Endothelial cell of umbilical vein (primary cell): ENCODE data around the gene FAM209B. TPM values are rescaled to one million over a fixed set of nuclear protein-coding genes. Genes with fewer than 3 reads are reported as not detected.

ENCODE experiments used
- BruUV-seq: library from RNA; stranded (reverse); fragments of 400-500 nt; replicated peaks from 2 replicates; lab custom pipeline; 2021; lab: Mats Ljungman, UMichigan
- CTCF ChIA-PET: fragments of 300-600, 350-600 bp; sonication (Branson Sonifier 250); formaldehyde crosslinking; loops from one replicate; lab custom pipeline; 2021; ENCODE audit warnings: antibody characterized with exemption, inconsistent platforms; lab: Charles Lee
- POLR2A ChIA-PET: fragments of 300-600, 350-600 bp; sonication (Branson Sonifier 250); formaldehyde crosslinking; loops from one replicate; lab custom pipeline; 2021; ENCODE audit warnings: antibody characterized with exemption, inconsistent platforms; lab: Charles Lee
- DNase-seq: peaks from one replicate; pipeline ENCODE4 v3.0.0-alpha.2; 2011; ENCODE audit warnings: low read depth, low spot score
- FAIRE-seq: peaks from 2 replicates; lab custom pipeline; 2011; peaks lifted over from hg19 to GRCh38; lab: Jason Lieb, UNC
- H2AFZ ChIP-seq: 2 replicates; pipeline ENCODE4 v1.6.0; 2012; ENCODE audit warnings: low read depth, low read length, control low read depth, inconsistent platforms
- H3K27ac ChIP-seq: 2 replicates; pipeline ENCODE4 v1.5.1; 2011; ENCODE audit warnings: low read depth, mild to moderate bottlenecking, control low read depth, low read length, moderate library complexity; ENCODE audit not compliant: insufficient read depth
- H3K27me3 ChIP-seq, 2 experiments: 2 replicates each; pipeline versions ENCODE4 v1.6.0 to v1.6.1; 2011; ENCODE audit warnings: low read length in 2 of 2, mixed read lengths in 1 of 2; ENCODE audit not compliant: control insufficient read depth in 2 of 2, insufficient read depth in 2 of 2
- H3K36me3 ChIP-seq, 2 experiments: 2 replicates in 1 of 2; 3 replicates in 1 of 2; pipeline ENCODE4 v1.5.1; 2011; ENCODE audit warnings: low read length in 2 of 2, mild to moderate bottlenecking in 1 of 2, moderate library complexity in 1 of 2; ENCODE audit not compliant: control insufficient read depth in 2 of 2, insufficient read depth in 2 of 2; ENCODE audit errors: extremely low read depth in 1 of 2
- H3K4me1 ChIP-seq: 3 replicates; pipeline ENCODE4 v1.5.1; 2011; ENCODE audit warnings: mild to moderate bottlenecking, low read length; ENCODE audit not compliant: control insufficient read depth, insufficient read depth; ENCODE audit errors: extremely low read depth
- H3K4me2 ChIP-seq: 2 replicates; pipeline ENCODE4 v1.6.1; 2011; ENCODE audit warnings: low read length, control low read depth, mixed read lengths; ENCODE audit not compliant: insufficient read depth
- H3K4me3 ChIP-seq, 3 experiments: fragments of 200-600 bp in 1 of 3; sonication (generic), shearing (Covaris generic) in 1 of 3; replicated peaks in 1 of 3; 2 replicates each; pipeline ENCODE4 v1.5.1; 2011 to 2016; ENCODE audit warnings: control low read depth in 3 of 3, low read length in 3 of 3, mild to moderate bottlenecking in 2 of 3, inconsistent platforms in 1 of 3, low read depth in 1 of 3, moderate library complexity in 1 of 3; ENCODE audit not compliant: insufficient read depth in 1 of 3
- H3K79me2 ChIP-seq: 2 replicates; pipeline ENCODE4 v1.6.0; 2012; ENCODE audit warnings: low read length, inconsistent platforms; ENCODE audit not compliant: control insufficient read depth, insufficient read depth
- H3K9ac ChIP-seq: replicated peaks from 2 replicates; pipeline ENCODE3; 2011; ENCODE audit warnings: low read length, control low read depth; ENCODE audit not compliant: insufficient read depth; ENCODE audit errors: extremely low read depth
- H3K9me1 ChIP-seq: replicated peaks from 3 replicates; pipeline ENCODE4 v1.6.0; 2011; ENCODE audit warnings: mild to moderate bottlenecking, low read length; ENCODE audit not compliant: control insufficient read depth, insufficient read depth; ENCODE audit errors: extremely low read depth
- H3K9me3 ChIP-seq: replicated peaks from 2 replicates; pipeline ENCODE4 v1.5.1; 2012; ENCODE audit warnings: low read length, inconsistent platforms; ENCODE audit not compliant: control insufficient read depth, insufficient read depth
- H4K20me1 ChIP-seq: replicated peaks from 2 replicates; pipeline ENCODE3; 2011; ENCODE audit warnings: mild to moderate bottlenecking, low read length; ENCODE audit not compliant: control insufficient read depth, insufficient read depth; ENCODE audit errors: extremely low read depth
- EZH2 ChIP-seq: IDR thresholded peaks from 2 replicates; pipeline ENCODE4 v1.6.1; 2012; ENCODE audit warnings: borderline replicate concordance, low read depth, mild to moderate bottlenecking, moderate library complexity, low read length, inconsistent platforms; ENCODE audit not compliant: severe bottlenecking
- FOS ChIP-seq: IDR thresholded peaks from 2 replicates; pipeline ENCODE4 v1.6.1; 2011; ENCODE audit warnings: mild to moderate bottlenecking, low read length, moderate library complexity, borderline replicate concordance; ENCODE audit not compliant: insufficient read depth
- GATA2 ChIP-seq: IDR thresholded peaks from 2 replicates; pipeline ENCODE4 v1.7.0; 2011; ENCODE audit warnings: low read depth, mild to moderate bottlenecking, moderate library complexity, mixed read lengths, low read length; ENCODE audit not compliant: insufficient read length, insufficient read depth
- JUN ChIP-seq: IDR thresholded peaks from 2 replicates; pipeline ENCODE4 v1.6.1; 2011; ENCODE audit warnings: borderline replicate concordance, low read depth; ENCODE audit not compliant: insufficient read length, insufficient read depth
- MYC ChIP-seq: IDR thresholded peaks from one replicate; pipeline ENCODE4 v1.6.1; 2011; ENCODE audit warnings: mild to moderate bottlenecking, low read depth, low read length
- POLR2A ChIP-seq: IDR thresholded peaks from 2 replicates; pipeline ENCODE4 v1.6.1; 2012; ENCODE audit warnings: low read depth, mild to moderate bottlenecking, control low read depth, low read length
- POLR2AphosphoS5 ChIP-seq: IDR thresholded peaks from 2 replicates; pipeline ENCODE4 v1.6.1; 2012; ENCODE audit warnings: low read depth, mild to moderate bottlenecking, control low read depth, low read length, moderate library complexity; ENCODE audit not compliant: insufficient read depth
- dilution Hi-C: fragments of 300-500 bp; cut with MboI; formaldehyde crosslinking; loops from one replicate; pipeline ENCODE4 v1.15.0; 2019; ENCODE audit warnings: low sequenced_read_pairs; ENCODE audit not compliant: extremely low pct_ligation_motif_present
- intact Hi-C: fragments of 100-400 bp; cut with micrococcal nuclease; formaldehyde crosslinking; loops from one replicate; pipeline ENCODE4 v1.10.0; 2022
- polyA plus RNA-seq, 4 experiments: library from polyadenylated mRNA; depleted of rRNA in 3 of 4; stranded (reverse) in 3 of 4; unstranded in 1 of 4; fragments of >200 nt; gene quantifications; 2 replicates each; pipeline versions ENCODE4 v1.2.1 to v1.2.3, GENCODE V29; 2011 to 2012; ENCODE audit warnings: missing spikeins in 1 of 4
- total RNA-seq: library from RNA; stranded (reverse); gene quantifications from 2 replicates; pipeline ENCODE4 v1.2.3, GENCODE V29; 2021
- TF ChIP-seq, protein P1 (sequence below), 2 donors: IDR thresholded peaks; 1 replicate in 1 of 2; 2 replicates in 1 of 2; pipeline ENCODE4 v1.5.1; 2011; ENCODE audit warnings: low read length in 2 of 2, mild to moderate bottlenecking in 2 of 2, moderate library complexity in 2 of 2, control low read depth in 1 of 2, inconsistent platforms in 1 of 2, low read depth in 1 of 2; ENCODE audit not compliant: insufficient read depth in 1 of 2; ENCODE audit errors: extremely low read depth in 1 of 2
- TF ChIP-seq, protein P2 (sequence below): IDR thresholded peaks from 2 replicates; pipeline ENCODE4 v1.6.1; 2011; ENCODE audit not compliant: insufficient read depth, insufficient read length

FAM209B gene
- total and polyA plus RNA-seq, 2 donors (not counting 3 experiments of a cell fraction or from before 2014, with no cell fraction given) = 0.22 TPM; not detected in 1

DNA sequence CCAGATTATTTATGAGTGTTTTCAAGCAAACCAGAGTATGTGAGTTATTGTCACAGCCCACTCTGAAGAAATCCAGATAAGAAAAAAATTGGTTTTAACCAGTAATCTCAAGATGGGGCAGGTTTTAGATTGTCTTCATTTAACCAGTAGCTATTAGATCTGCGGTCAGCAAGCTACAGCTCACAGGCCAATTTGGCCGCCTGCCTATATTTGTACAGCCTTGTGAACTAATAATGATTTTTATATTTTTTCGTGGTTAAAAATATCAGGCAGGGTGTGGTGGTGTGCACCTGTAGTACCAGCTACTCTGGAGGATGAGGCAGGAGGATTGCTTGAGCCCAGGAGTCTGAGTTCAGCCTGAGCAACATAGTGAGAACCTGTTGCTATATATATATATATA lies 5.0 kb downstream of the FAM209B start:
- CTCF ChIA-PET = interaction anchor here (1.3 kb wide), 1 partner anchor 13 kb away, joined by 8 read pairs; no protein-coding TSS in a partner anchor
- H4K20me1 ChIP-seq = no peaks in the 10 kb centered on the region
- no peaks in the 10 kb centered on the region for H3K4me1 ChIP-seq
- no peaks in the 10 kb centered on the region for H3K79me2 ChIP-seq
- TF ChIP-seq, protein P1, sequence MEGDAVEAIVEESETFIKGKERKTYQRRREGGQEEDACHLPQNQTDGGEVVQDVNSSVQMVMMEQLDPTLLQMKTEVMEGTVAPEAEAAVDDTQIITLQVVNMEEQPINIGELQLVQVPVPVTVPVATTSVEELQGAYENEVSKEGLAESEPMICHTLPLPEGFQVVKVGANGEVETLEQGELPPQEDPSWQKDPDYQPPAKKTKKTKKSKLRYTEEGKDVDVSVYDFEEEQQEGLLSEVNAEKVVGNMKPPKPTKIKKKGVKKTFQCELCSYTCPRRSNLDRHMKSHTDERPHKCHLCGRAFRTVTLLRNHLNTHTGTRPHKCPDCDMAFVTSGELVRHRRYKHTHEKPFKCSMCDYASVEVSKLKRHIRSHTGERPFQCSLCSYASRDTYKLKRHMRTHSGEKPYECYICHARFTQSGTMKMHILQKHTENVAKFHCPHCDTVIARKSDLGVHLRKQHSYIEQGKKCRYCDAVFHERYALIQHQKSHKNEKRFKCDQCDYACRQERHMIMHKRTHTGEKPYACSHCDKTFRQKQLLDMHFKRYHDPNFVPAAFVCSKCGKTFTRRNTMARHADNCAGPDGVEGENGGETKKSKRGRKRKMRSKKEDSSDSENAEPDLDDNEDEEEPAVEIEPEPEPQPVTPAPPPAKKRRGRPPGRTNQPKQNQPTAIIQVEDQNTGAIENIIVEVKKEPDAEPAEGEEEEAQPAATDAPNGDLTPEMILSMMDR (IDR thresholded peaks at IDR 0.05; ENCODE audit: extremely low read depth in 1 of 2, insufficient read depth in 1 of 2, low read depth in 1 of 2, low read length in 2 of 2) = no peak
- TF ChIP-seq EZH2 (no peak), POLR2AphosphoS5 (no peak), MYC (no peak), FOS (no peak), JUN (no peak), POLR2A (no peak), GATA2 (no peak)
- TF ChIP-seq, protein P2, sequence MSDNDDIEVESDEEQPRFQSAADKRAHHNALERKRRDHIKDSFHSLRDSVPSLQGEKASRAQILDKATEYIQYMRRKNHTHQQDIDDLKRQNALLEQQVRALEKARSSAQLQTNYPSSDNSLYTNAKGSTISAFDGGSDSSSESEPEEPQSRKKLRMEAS = no peak
- FAIRE-seq (no peak), DNase-seq (no peak)
- POLR2A ChIA-PET = no interaction called here
- no peak overlapping the region for H3K9ac ChIP-seq
- H3K9me1 ChIP-seq = no peaks in the 10 kb centered on the region
- no peak overlapping the region for H3K27ac ChIP-seq
- no peaks in the 10 kb centered on the region for H3K27me3 ChIP-seq
- H3K4me2 ChIP-seq = no peak overlapping the region
- H3K36me3 ChIP-seq = no peaks in the 10 kb centered on the region
- BruUV-seq = no TSS peak
- intact Hi-C loops = no loop called here
- H3K9me3 ChIP-seq = no peaks in the 10 kb centered on the region
- H3K4me3 ChIP-seq = no peak overlapping the region
- dilution Hi-C loops = no loop called here
- no peak overlapping the region for H2AFZ ChIP-seq
